ENCODE results near the gene ZFHX3. TPM values are rescaled to one million over a fixed set of nuclear protein-coding genes. Genes with fewer than 3 reads are reported as not detected.

ZFHX3 gene
- total and polyA plus RNA-seq, 4 donors: 2.6 to 32.7 (median 14.7) TPM

DNA sequence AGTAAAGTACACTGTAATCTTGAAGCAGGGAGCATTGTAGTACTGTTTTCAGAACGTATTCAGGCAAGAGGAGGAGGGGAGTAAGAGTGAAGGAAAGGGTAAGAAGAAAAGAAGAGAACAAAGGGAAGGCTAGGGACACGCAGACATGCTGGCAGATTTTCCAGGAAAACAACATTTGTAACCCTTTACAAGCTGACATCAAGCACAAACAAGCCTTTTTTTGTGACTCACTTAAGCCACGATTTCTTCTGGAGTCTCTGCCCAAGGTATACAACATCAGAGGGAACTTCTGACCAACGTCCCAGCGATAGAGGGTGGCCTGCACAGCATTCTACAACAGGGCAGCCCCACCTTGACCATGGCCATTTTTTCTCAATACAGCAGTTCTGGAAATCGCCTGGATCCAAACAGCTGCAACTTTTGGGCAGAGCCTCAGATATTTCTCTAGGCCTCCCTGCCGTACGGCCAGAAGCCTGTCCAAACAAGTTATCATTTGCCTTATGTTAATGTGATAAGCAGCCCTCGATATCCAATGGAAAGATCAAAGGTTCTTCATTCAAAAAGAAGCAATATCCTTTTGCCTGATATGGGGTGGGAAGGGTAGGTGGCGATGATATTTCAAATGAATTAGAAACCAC, 247.3 kb downstream of the ZFHX3 start:
- Histone ChIP-seq H3K9me3 (ENCODE audit: control insufficient read depth in 4 of 4, insufficient read depth in 3 of 4, low read length in 3 of 4) (no peaks in the 10 kb centered on the region), H3K27ac (ENCODE audit: low read depth in 1 of 2, low read length in 1 of 2) (no peak overlapping the region), H3K4me3 (no peak overlapping the region), H3K4me1 (ENCODE audit: control insufficient read depth in 5 of 5, insufficient read depth in 5 of 5, low read length in 5 of 5) (peaks cover 0 to 30% (median 12%) of the 10 kb centered on the region in 5 donors), H3K9ac (ENCODE audit: insufficient read depth in 1 of 2, low read length in 2 of 2) (no peak overlapping the region), H3K36me3 (ENCODE audit: control insufficient read depth in 4 of 4, insufficient read depth in 4 of 4, low read length in 4 of 4) (peaks cover 0 to 40% (median 30%) of the 10 kb centered on the region in 4 donors), H3K27me3 (ENCODE audit: control insufficient read depth in 3 of 3, insufficient read depth in 3 of 3, low read length in 2 of 3) (no peaks in the 10 kb centered on the region)
- DNase-seq (peak in 2 of 3 donors; percentile 39 to 54), ATAC-seq (ENCODE audit: insufficient read depth, low FRiP score) (no peak)
- TF ChIP-seq, protein P1, sequence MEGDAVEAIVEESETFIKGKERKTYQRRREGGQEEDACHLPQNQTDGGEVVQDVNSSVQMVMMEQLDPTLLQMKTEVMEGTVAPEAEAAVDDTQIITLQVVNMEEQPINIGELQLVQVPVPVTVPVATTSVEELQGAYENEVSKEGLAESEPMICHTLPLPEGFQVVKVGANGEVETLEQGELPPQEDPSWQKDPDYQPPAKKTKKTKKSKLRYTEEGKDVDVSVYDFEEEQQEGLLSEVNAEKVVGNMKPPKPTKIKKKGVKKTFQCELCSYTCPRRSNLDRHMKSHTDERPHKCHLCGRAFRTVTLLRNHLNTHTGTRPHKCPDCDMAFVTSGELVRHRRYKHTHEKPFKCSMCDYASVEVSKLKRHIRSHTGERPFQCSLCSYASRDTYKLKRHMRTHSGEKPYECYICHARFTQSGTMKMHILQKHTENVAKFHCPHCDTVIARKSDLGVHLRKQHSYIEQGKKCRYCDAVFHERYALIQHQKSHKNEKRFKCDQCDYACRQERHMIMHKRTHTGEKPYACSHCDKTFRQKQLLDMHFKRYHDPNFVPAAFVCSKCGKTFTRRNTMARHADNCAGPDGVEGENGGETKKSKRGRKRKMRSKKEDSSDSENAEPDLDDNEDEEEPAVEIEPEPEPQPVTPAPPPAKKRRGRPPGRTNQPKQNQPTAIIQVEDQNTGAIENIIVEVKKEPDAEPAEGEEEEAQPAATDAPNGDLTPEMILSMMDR (IDR thresholded peaks at IDR 0.05; ENCODE audit: control extremely low read depth, extremely low read depth): no peak
- WGBS, 2 donors: 77 to 88% methylated on average over 10 of the region's 10 CpGs

- no peaks in the 10 kb centered on the region for H3K27me3 ChIP-seq (ENCODE audit: control insufficient read depth in 3 of 3, insufficient read depth in 3 of 3, low read length in 2 of 3)
- TF ChIP-seq, protein P1 (IDR thresholded peaks at IDR 0.05; ENCODE audit: control extremely low read depth, extremely low read depth): no peak
- no peak overlapping the region for H3K27ac ChIP-seq (ENCODE audit: low read depth in 1 of 2, low read length in 1 of 2)
- 84 to 93% methylated on average over 7 of the region's 7 CpGs for WGBS, 2 donors
- H3K36me3 ChIP-seq (ENCODE audit: control insufficient read depth in 4 of 4, insufficient read depth in 4 of 4, low read length in 4 of 4): peaks cover 0 to 56% (median 43%) of the 10 kb centered on the region in 4 donors
- peaks cover 0 to 30% (median 12%) of the 10 kb centered on the region in 5 donors for H3K4me1 ChIP-seq (ENCODE audit: control insufficient read depth in 5 of 5, insufficient read depth in 5 of 5, low read length in 5 of 5)
- H3K4me3 ChIP-seq: no peak overlapping the region
- no peak for ATAC-seq (ENCODE audit: insufficient read depth, low FRiP score)
- peaks cover 0 to 4% (median 0%) of the 10 kb centered on the region in 4 donors for H3K9me3 ChIP-seq (ENCODE audit: control insufficient read depth in 4 of 4, insufficient read depth in 3 of 4, low read length in 3 of 4)
- H3K9ac ChIP-seq (ENCODE audit: insufficient read depth in 1 of 2, low read length in 2 of 2): no peak overlapping the region
- peak; percentile 71 to 81 (median 74) for DNase-seq
Measured at GRCh38 chr16:72798264-72798663, 249.7 kb downstream of the ZFHX3 start.

GRCh38 chr16:72797621-72798020, 250.3 kb downstream of the ZFHX3 start:
- no peaks in the 10 kb centered on the region for H3K27me3 ChIP-seq (ENCODE audit: control insufficient read depth in 3 of 3, insufficient read depth in 3 of 3, low read length in 2 of 3)
- 65 to 81% methylated on average over 3 of the region's 3 CpGs for WGBS, 2 donors
- peak overlapping the region in 1 of 2 donors; percentile 15 for H3K27ac ChIP-seq (ENCODE audit: low read depth in 1 of 2, low read length in 1 of 2)
- H3K9ac ChIP-seq (ENCODE audit: insufficient read depth in 1 of 2, low read length in 2 of 2): no peak overlapping the region
- H3K36me3 ChIP-seq (ENCODE audit: control insufficient read depth in 4 of 4, insufficient read depth in 4 of 4, low read length in 4 of 4): peaks cover 0 to 56% (median 45%) of the 10 kb centered on the region in 4 donors
- TF ChIP-seq, protein P1 (IDR thresholded peaks at IDR 0.05; ENCODE audit: control extremely low read depth, extremely low read depth): no peak
- peaks cover 0 to 4% (median 0%) of the 10 kb centered on the region in 4 donors for H3K9me3 ChIP-seq (ENCODE audit: control insufficient read depth in 4 of 4, insufficient read depth in 3 of 4, low read length in 3 of 4)
- peaks cover 0 to 30% (median 12%) of the 10 kb centered on the region in 5 donors for H3K4me1 ChIP-seq (ENCODE audit: control insufficient read depth in 5 of 5, insufficient read depth in 5 of 5, low read length in 5 of 5)
- DNase-seq (peak in 2 of 3 donors; percentile 33 to 63), ATAC-seq (ENCODE audit: insufficient read depth, low FRiP score) (no peak)
- no peak overlapping the region for H3K4me3 ChIP-seq
